Mesodermal cell (in vitro differentiated cells): ENCODE results near the gene C10orf62.
"Not testable (repeated sequence)": the region's sequence is repeated elsewhere in the genome, so short reads cannot be mapped to it uniquely, and the experiment has no call there.

Experiments used
- H3K27ac ChIP-seq: 2 replicates; pipeline ENCODE4 v1.7.0; 2013; ENCODE audit warnings: mild to moderate bottlenecking, low read depth, low read length, moderate library complexity; ENCODE audit not compliant: severe bottlenecking
- H3K36me3 ChIP-seq: 2 replicates; pipeline ENCODE4 v1.7.1; 2013; ENCODE audit warnings: mild to moderate bottlenecking, low read length, moderate library complexity; ENCODE audit not compliant: control insufficient read depth, insufficient read depth
- H3K4me1 ChIP-seq: one replicate; pipeline ENCODE4 v1.7.1; 2013; ENCODE audit warnings: mild to moderate bottlenecking, low read length; ENCODE audit not compliant: insufficient read depth, control insufficient read depth, poor library complexity, severe bottlenecking
- H3K4me3 ChIP-seq: 2 replicates; pipeline ENCODE4 v1.7.0; 2013; ENCODE audit warnings: low read length, control low read depth, mild to moderate bottlenecking; ENCODE audit not compliant: insufficient read depth, poor library complexity, severe bottlenecking; ENCODE audit errors: extremely low read depth
- H3K9me3 ChIP-seq: 2 replicates; pipeline ENCODE4 v1.7.1; 2013; ENCODE audit warnings: mild to moderate bottlenecking, low read length, moderate library complexity; ENCODE audit not compliant: control insufficient read depth
- WGBS, 2 experiments: methylation state at CpG; one replicate each; pipeline ENCODE4 v1.1.5; 2013; ENCODE audit warnings: missing lambda C conversion rate in 2 of 2; ENCODE audit not compliant: insufficient coverage in 2 of 2; 5-methylcytosine and 5-hydroxymethylcytosine counted together

C10orf62 gene

GRCh38 chr10:97550336-97551149 lies 39.0 kb upstream of the C10orf62 start:
- Histone ChIP-seq H3K36me3 (no peaks in the 10 kb centered on the region), H3K9me3 (no peaks in the 10 kb centered on the region), H3K27ac (peak overlapping the region; percentile 75), H3K4me1 (peaks cover 46% of the 10 kb centered on the region), H3K4me3 (no peak overlapping the region)
- WGBS, 2 experiments: 48 to 50% methylated on average over 9 of the region's 10 CpGs

GRCh38 chr10:97551271-97551670 lies 38.2 kb upstream of the C10orf62 start:
- Histone ChIP-seq H3K4me1 (peaks cover 46% of the 10 kb centered on the region), H3K9me3 (no peaks in the 10 kb centered on the region), H3K36me3 (no peaks in the 10 kb centered on the region), H3K4me3 (no peak overlapping the region), H3K27ac (no peak overlapping the region)
- 89 to 92% methylated on average over 5 to 6 of the region's 6 CpGs for WGBS, 2 experiments

DNA sequence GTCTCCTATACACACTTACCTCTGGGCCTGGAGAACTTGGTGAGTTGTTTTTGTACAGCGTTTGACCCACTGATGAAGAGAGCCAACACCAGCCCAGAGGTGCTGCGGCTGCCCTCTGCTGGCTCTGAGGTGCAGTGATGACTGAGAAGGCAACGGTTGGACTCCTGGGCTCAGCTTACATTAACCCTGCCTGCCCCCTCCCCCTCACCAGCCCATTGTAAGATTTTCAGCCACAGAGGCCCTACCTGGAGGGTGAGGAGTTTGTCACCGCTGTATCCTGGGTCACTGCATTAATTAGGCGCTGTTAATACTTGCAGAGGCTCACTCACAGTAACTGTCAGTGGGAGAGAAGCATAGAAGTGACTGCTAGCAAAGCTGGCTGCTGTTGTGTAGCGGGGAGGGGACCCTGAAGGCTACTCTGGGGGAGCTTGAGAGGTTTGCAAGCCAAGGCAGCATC lies 35.9 kb upstream of the C10orf62 start:
- no peak overlapping the region for H3K27ac ChIP-seq
- H3K4me3 ChIP-seq: no peak overlapping the region
- WGBS, 2 experiments: 33 to 50% methylated on average over 2 to 3 of the region's 6 CpGs
- no peaks in the 10 kb centered on the region for H3K9me3 ChIP-seq
- peaks cover 34% of the 10 kb centered on the region for H3K4me1 ChIP-seq
- H3K36me3 ChIP-seq: no peaks in the 10 kb centered on the region

DNA sequence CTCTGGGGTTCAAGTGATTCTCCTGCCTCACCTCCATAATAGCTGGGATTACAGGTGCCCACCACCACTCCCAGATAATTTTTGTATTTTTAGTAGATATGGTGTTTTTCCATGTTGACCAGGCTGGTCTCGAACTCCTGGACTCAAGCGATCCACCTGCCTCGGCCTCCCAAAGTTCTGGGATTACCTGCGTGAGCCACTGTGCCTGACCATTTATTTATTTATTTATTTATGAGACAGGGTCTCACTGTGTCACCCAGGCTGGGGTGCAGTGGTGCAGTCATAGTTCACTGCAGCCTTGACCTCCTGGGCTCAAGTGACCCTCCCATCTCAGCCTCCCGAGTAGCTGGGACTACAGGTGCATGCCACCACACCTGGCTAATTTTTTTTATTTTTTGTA lies 35.2 kb upstream of the C10orf62 start:
- H3K4me1 ChIP-seq: peaks cover 27% of the 10 kb centered on the region
- 86% methylated on average over 1 of the region's 5 CpGs; no CpG with 5 or more reads in 1 of the 2 experiments for WGBS, 2 experiments
- not testable (repeated sequence) for H3K4me3 ChIP-seq, H3K27ac ChIP-seq, H3K9me3 ChIP-seq, H3K36me3 ChIP-seq

DNA sequence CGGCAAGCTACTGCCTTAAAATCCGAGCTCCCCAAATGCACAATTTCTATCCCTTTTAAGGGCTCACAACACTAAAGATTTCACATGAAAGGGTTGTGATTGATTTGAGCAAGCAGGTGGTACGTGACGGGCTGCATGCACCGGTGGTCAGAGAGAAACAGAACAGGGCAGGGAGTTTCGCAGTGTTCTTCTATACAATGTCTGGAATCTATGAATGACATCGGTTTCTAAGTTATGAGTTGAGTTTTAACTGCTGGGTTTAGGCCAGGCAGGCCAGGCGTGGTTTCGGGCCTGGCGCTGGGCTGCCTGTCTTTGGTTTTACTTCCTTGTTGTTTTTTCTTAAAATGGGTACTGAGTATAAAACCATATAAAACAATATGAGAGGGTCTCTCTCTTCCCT lies 34.0 kb upstream of the C10orf62 start:
- 85% methylated on average over 2 of the region's 10 CpGs; no CpG with 5 or more reads in 1 of the 2 experiments for WGBS, 2 experiments
- H3K9me3 ChIP-seq, H3K36me3 ChIP-seq, H3K4me3 ChIP-seq, H3K27ac ChIP-seq: not testable (repeated sequence)
- peaks cover 15% of the 10 kb centered on the region for H3K4me1 ChIP-seq

DNA sequence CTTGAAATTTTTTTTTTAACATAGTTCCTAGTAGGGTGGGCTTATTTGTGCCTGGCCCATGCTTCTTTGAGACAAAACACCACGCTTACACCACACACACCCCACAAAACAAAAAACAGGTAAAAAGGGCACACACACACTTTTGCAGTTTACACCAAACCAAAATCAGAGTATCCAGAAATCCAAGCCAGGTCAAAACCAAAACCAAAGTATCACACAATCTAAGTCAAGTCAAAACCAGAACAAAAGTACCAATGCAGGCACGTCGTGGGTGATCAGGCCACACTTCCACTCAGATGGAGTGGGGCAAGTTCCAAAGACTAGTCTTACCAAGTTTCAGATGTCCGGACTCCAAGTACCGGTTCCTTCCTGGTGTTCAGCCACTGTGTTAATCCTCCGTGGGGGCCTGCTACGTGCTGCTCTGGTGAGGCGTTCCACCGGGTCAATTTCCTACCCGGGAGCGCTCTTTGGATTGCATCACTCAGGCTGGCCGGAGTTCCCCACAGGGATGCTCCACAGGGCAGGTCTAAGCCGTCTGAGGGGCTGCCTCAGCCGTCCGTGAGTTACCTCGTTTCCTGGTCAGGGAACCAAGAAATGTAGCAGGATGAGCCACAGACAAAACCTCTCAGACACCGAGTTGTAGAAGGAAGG lies 28.7 kb upstream of the C10orf62 start:
- H3K4me3 ChIP-seq: not testable (repeated sequence)

DNA sequence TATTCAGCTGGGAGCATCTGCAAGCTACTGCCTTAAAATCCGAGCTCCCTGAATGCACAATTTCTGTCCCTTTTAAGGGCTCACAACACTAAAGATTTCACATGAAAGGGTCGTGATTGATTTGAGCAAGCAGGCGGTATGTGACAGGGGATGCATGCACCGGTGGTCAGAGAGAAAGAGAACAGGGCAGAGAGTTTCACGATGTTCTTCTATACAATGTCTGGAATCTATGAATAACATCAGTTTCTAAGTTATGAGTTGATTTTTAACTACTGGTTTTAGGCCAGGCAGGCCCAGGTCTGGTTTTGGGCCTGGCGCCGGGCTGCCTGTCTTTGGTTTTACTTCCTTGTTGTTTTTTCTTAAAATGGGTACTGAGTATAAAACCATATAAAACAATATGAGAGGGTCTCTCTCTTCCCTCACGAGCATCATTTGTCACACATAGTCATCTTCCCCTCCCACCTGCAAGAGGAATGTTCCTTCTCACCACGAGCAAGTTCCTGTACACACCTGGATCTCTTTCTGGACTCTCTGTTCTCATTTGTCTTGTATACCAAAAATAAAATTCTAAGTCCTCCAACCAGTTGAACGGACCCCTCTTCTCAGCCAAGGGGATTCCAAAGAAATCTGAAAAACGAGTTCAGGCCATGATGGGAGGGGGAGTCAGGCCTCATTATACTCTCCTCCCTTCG lies 28.0 kb upstream of the C10orf62 start:
- not testable (repeated sequence) for H3K27ac ChIP-seq, H3K4me1 ChIP-seq, H3K4me3 ChIP-seq, H3K9me3 ChIP-seq, H3K36me3 ChIP-seq
- WGBS, 2 experiments: 89 to 95% methylated on average over 6 to 7 of the region's 12 CpGs

More for the DNA sequence above, 28.7 kb upstream of the C10orf62 start:
- H3K4me1 ChIP-seq, H3K27ac ChIP-seq, H3K9me3 ChIP-seq, H3K36me3 ChIP-seq: not testable (repeated sequence)
- 91 to 93% methylated on average over 13 to 16 of the region's 17 CpGs for WGBS, 2 experiments

- H3K27ac ChIP-seq, H3K4me3 ChIP-seq, H3K36me3 ChIP-seq, H3K9me3 ChIP-seq, H3K4me1 ChIP-seq: not testable (repeated sequence)
- WGBS, 2 experiments: 94 to 100% methylated on average over 3 of the region's 5 CpGs
Observed at GRCh38 chr10:97562329-97562728, 27.2 kb upstream of the C10orf62 start.

DNA sequence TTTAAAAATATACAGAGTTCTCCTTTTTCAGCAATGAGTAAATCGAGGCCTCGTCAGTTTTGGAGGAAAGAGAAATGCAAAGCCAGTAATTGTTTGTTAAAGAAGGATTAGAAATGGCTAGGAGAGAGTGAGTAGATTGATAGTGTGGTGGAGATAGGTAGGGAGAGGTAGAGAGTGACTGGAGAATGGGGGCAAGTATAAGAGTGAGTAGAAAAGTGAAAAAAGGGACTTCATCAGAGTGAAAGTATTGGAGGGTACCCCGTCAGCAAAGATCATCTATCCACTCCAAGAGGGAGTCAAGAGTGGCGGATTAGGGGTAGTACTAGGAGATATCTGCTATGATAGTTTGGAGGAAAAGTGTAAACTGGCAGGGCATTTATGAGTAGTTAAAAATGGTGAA lies 26.2 kb upstream of the C10orf62 start:
- Histone ChIP-seq H3K27ac (no peak overlapping the region), H3K4me1 (peaks cover 2% of the 10 kb centered on the region), H3K4me3 (no peak overlapping the region), H3K9me3 (no peaks in the 10 kb centered on the region), H3K36me3 (peaks cover 3% of the 10 kb centered on the region)
- 98 to 100% methylated on average over 3 to 4 of the region's 4 CpGs for WGBS, 2 experiments

DNA sequence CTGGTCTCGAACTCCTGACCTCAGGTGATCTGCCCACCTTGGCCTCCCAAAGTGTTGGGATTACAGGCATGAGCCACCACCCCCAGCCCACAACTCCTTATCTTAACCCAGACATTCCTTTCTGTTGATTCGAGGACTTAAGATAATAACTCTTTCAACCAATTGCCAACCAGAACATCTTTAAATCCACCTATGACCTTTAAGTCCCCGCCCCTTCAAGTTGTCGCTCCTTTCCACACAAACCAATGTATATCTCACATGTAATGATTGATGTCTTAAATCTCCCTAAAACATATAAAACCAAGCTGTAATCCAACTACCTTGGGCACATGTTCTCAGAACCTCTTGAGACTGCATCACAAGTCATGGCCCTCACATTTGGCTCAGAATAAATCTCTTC lies 24.7 kb upstream of the C10orf62 start:
- 95 to 96% methylated on average over 3 to 4 of the region's 4 CpGs for WGBS, 2 experiments
- no peaks in the 10 kb centered on the region for H3K9me3 ChIP-seq
- H3K4me1 ChIP-seq: peaks cover 2% of the 10 kb centered on the region
- H3K36me3 ChIP-seq: peaks cover 18% of the 10 kb centered on the region
- H3K27ac ChIP-seq: no peak overlapping the region
- no peak overlapping the region for H3K4me3 ChIP-seq
